Lung (tissue), 12 donors: Measurements from ENCODE around the gene PGBD4. TPM values are rescaled to one million over a fixed set of nuclear protein-coding genes. Genes with fewer than 3 reads are reported as not detected.
A peak's percentile ranks its signal among the peaks of the same experiment; 100 is the strongest.

Experiments used
- ATAC-seq: fragments of 200-7000 bp; cut with Tn5 transposase; one replicate; pipeline ENCODE4 v1.9.1; 2020; ENCODE audit warnings: moderate number of reproducible peaks; ENCODE audit not compliant: insufficient read depth, low FRiP score
- DNase-seq, 3 donors: peaks; one replicate each; pipeline ENCODE4 v3.0.0-alpha.2; 2013 to 2017
- H3K27ac ChIP-seq, 2 donors: one replicate each; pipeline ENCODE4 v1.5.1; 2013; ENCODE audit warnings: mild to moderate bottlenecking in 2 of 2, moderate library complexity in 2 of 2, control low read depth in 1 of 2, inconsistent platforms in 1 of 2, low read depth in 1 of 2, low read length in 1 of 2
- H3K27me3 ChIP-seq, 3 donors: one replicate each; pipeline ENCODE4 v1.5.1; 2013; ENCODE audit warnings: low read length in 2 of 3; ENCODE audit not compliant: control insufficient read depth in 3 of 3, insufficient read depth in 3 of 3
- H3K36me3 ChIP-seq, 4 donors: one replicate each; pipeline ENCODE4 v1.5.1; 2013; ENCODE audit warnings: low read length in 4 of 4, mild to moderate bottlenecking in 1 of 4, moderate library complexity in 1 of 4; ENCODE audit not compliant: control insufficient read depth in 4 of 4, insufficient read depth in 4 of 4
- H3K4me1 ChIP-seq, 5 donors: one replicate each; pipeline ENCODE4 v1.5.1; 2013; ENCODE audit warnings: low read length in 5 of 5, mild to moderate bottlenecking in 2 of 5, moderate library complexity in 1 of 5; ENCODE audit not compliant: control insufficient read depth in 5 of 5, insufficient read depth in 5 of 5
- H3K4me3 ChIP-seq: one replicate; pipeline ENCODE4 v1.5.1; 2013; ENCODE audit warnings: mild to moderate bottlenecking, control low read depth, moderate library complexity
- H3K9ac ChIP-seq, 2 donors: one replicate each; pipeline ENCODE4 v1.5.1; 2013; ENCODE audit warnings: low read length in 2 of 2, control low read depth in 1 of 2; ENCODE audit not compliant: insufficient read depth in 1 of 2
- H3K9me3 ChIP-seq, 4 donors: one replicate each; pipeline ENCODE4 v1.5.1; 2013; ENCODE audit warnings: low read length in 3 of 4, mild to moderate bottlenecking in 1 of 4, moderate library complexity in 1 of 4; ENCODE audit not compliant: control insufficient read depth in 4 of 4, insufficient read depth in 3 of 4
- CTCF ChIP-seq: IDR thresholded peaks from 2 replicates; pipeline ENCODE4 v1.5.1; 2012; ENCODE audit warnings: mild to moderate bottlenecking; ENCODE audit errors: control extremely low read depth, extremely low read depth
- WGBS, 2 donors: extraction: QIAGEN DNeasy Blood & Tissue Kit; methylation state at CpG; one replicate each; pipeline ENCODE4 v1.1.7; 2013; 5-methylcytosine and 5-hydroxymethylcytosine counted together
- polyA plus RNA-seq, 2 donors: library from polyadenylated mRNA; stranded (reverse); fragments of 200-250 nt; gene quantifications; one replicate each; pipeline ENCODE4 v1.2.1, GENCODE V29; 2013
- total RNA-seq, 2 donors: library from RNA; depleted of rRNA in 1 of 2; stranded (reverse); fragments of >200 nt in 1 of 2; gene quantifications; one replicate each; pipeline ENCODE4 v1.2.1, GENCODE V29; 2014 to 2021
- donor health status: control.
- donor health status: control.
- donor health status: Bipolar disorder and iron deficiency.
- donor health status: healthy.
- donor health status: DM: yes; HTN: yes; CAD: no.

The PGBD4 gene
- total and polyA plus RNA-seq, 4 donors: 0.63 to 1.8 (median 1.2) TPM

- no peaks in the 10 kb centered on the region for H3K27me3 ChIP-seq
- H3K4me1 ChIP-seq: peaks cover 0 to 7% (median 4%) of the 10 kb centered on the region in 5 donors
- TF ChIP-seq CTCF: no peak
- peaks cover 0 to 4% (median 2%) of the 10 kb centered on the region in 4 donors for H3K36me3 ChIP-seq
- H3K9me3 ChIP-seq: peaks cover 0 to 3% (median 0%) of the 10 kb centered on the region in 4 donors
- DNase-seq: no peak
- H3K4me3 ChIP-seq: no peak overlapping the region
- WGBS, 2 donors: 97 to 98% methylated on average over 5 of the region's 5 CpGs
- no peak overlapping the region for H3K27ac ChIP-seq
- no peak for ATAC-seq
- no peak overlapping the region for H3K9ac ChIP-seq
Observed at GRCh38 chr15:34099914-34100313, 2.0 kb upstream of the PGBD4 start.

GRCh38 chr15:34102175-34102925 lies 467 bp downstream of the PGBD4 start:
- peaks cover 0 to 4% (median 0%) of the 10 kb centered on the region in 4 donors for H3K36me3 ChIP-seq
- DNase-seq (no peak), ATAC-seq (peak; percentile 54)
- H3K27ac ChIP-seq: peak overlapping the region; percentile 74 to 94
- no peak for TF ChIP-seq CTCF
- peaks cover 0 to 7% (median 4%) of the 10 kb centered on the region in 5 donors for H3K4me1 ChIP-seq
- H3K9ac ChIP-seq: peak overlapping the region; percentile 79 to 84
- 26 to 27% methylated on average over 29 of the region's 29 CpGs for whole genome bisulfite sequencing, 2 donors
- H3K9me3 ChIP-seq: peaks cover 0 to 3% (median 0%) of the 10 kb centered on the region in 4 donors
- no peaks in the 10 kb centered on the region for H3K27me3 ChIP-seq
- peak overlapping the region; percentile 61 for H3K4me3 ChIP-seq

DNA sequence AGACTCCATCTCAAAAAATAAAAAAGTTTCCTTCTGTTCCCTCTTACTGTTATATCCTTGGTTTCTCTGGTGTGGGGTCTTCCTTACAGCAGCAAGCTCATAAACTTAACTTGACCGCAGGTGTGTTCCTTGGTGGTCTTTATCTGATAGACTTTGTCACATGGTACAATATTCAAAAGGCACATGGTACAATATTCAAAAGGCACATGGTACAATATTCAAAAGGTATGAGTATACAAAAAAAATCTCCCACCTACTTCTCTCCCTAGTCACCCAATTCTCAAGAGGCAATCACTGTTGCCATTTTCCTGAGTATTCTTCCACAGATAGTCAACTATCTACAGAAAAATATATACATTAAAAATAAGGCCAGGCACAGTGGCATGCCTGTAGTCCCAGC lies 4.5 kb downstream of the PGBD4 start:
- no peak for TF ChIP-seq CTCF
- WGBS, 2 donors: 97 to 98% methylated on average over 1 of the region's 1 CpG
- DNase-seq (no peak), ATAC-seq (no peak)
- Histone ChIP-seq H3K27me3 (no peaks in the 10 kb centered on the region), H3K27ac (no peak overlapping the region), H3K9me3 (peaks cover 0 to 3% (median 0%) of the 10 kb centered on the region in 4 donors), H3K4me1 (peaks cover 0 to 4% (median 0%) of the 10 kb centered on the region in 5 donors), H3K9ac (no peak overlapping the region), H3K36me3 (peaks cover 0 to 2% (median 0%) of the 10 kb centered on the region in 4 donors), H3K4me3 (no peak overlapping the region)
